GM08714 (cell line): ENCODE measurements around the gene ZBBX.

ENCODE experiments used
- H3K4me3 ChIP-seq: fragments of 200-500 bp; sonication (Bioruptor generic); 2 replicates; pipeline ENCODE4 v1.5.1; 2014; ENCODE audit warnings: mild to moderate bottlenecking, low read length, inconsistent platforms
- ZNF274 ChIP-seq: IDR thresholded peaks from 2 replicates; pipeline ENCODE4 v1.6.1; 2012; ENCODE audit warnings: mild to moderate bottlenecking, low read depth, low read length

Gene ZBBX

GRCh38 chr3:167274141-167274874 lies 105.8 kb downstream of the ZBBX start:
- no peak overlapping the region for H3K4me3 ChIP-seq
- no peak for TF ChIP-seq ZNF274

GRCh38 chr3:167253037-167253436 lies 127.1 kb downstream of the ZBBX start:
- no peak for TF ChIP-seq ZNF274

GRCh38 chr3:167251678-167252077 lies 128.4 kb downstream of the ZBBX start:
- no peak overlapping the region for H3K4me3 ChIP-seq
- no peak for TF ChIP-seq ZNF274

More at GRCh38 chr3:167253037-167253436, 127.1 kb downstream of the ZBBX start:
- H3K4me3 ChIP-seq: no peak overlapping the region

- no peak for TF ChIP-seq ZNF274
- H3K4me3 ChIP-seq: no peak overlapping the region
Observed at GRCh38 chr3:167246252-167246651, 133.8 kb downstream of the ZBBX start.

GRCh38 chr3:167241048-167241845 lies 138.8 kb downstream of the ZBBX start:
- TF ChIP-seq ZNF274: no peak
- H3K4me3 ChIP-seq: no peak overlapping the region

GRCh38 chr3:167228135-167228534 lies 152.0 kb downstream of the ZBBX start:
- no peak overlapping the region for H3K4me3 ChIP-seq
- TF ChIP-seq ZNF274: no peak

- no peak for TF ChIP-seq ZNF274
- H3K4me3 ChIP-seq: no peak overlapping the region
Observed at GRCh38 chr3:167225821-167226220, 154.3 kb downstream of the ZBBX start.

- no peak for TF ChIP-seq ZNF274
- H3K4me3 ChIP-seq: no peak overlapping the region
Observed at GRCh38 chr3:167209011-167209410, 171.1 kb downstream of the ZBBX start.

GRCh38 chr3:167203062-167203461 lies 177.0 kb downstream of the ZBBX start:
- TF ChIP-seq ZNF274: no peak
- H3K4me3 ChIP-seq: no peak overlapping the region

- H3K4me3 ChIP-seq: no peak overlapping the region
- TF ChIP-seq ZNF274: no peak
Observed at GRCh38 chr3:167198949-167199600, 181.0 kb downstream of the ZBBX start.
